Activated naive CD4-positive, alpha-beta T cell treated with anti-CD3 and anti-CD28 coated beads, Interleukin-2, amount 10 ng/mL, durations not matched to agents 7 days and 5 days (primary cell): ENCODE results near the gene BDKRB2.

ENCODE experiments used
- CTCF ChIA-PET: fragments of 350-600 bp; sonication (Branson Sonifier 250); formaldehyde crosslinking; loops from one replicate; lab custom pipeline; 2021; ENCODE audit warnings: antibody characterized with exemption; lab: Charles Lee
- DNase-seq: peaks from one replicate; pipeline ENCODE4 v3.0.0-alpha.2; 2020
- H3K27ac Mint-ChIP-seq: one replicate; pipeline ENCODE4 v1.8.0; 2021; ENCODE audit warnings: mild to moderate bottlenecking, moderate library complexity, mixed read lengths
- H3K27me3 Mint-ChIP-seq: one replicate; pipeline ENCODE4 v1.8.0; 2021; ENCODE audit warnings: mild to moderate bottlenecking, mixed read lengths
- H3K36me3 Mint-ChIP-seq: one replicate; pipeline ENCODE4 v1.8.0; 2021; ENCODE audit warnings: mixed read lengths
- H3K4me1 Mint-ChIP-seq: one replicate; pipeline ENCODE4 v1.8.0; 2021; ENCODE audit warnings: mixed read lengths
- H3K4me3 Mint-ChIP-seq: one replicate; pipeline ENCODE4 v1.8.0; 2021; ENCODE audit warnings: mild to moderate bottlenecking, moderate library complexity, mixed read lengths
- H3K9me3 Mint-ChIP-seq: one replicate; pipeline ENCODE4 v1.8.0; 2021; ENCODE audit warnings: mixed read lengths

Gene BDKRB2

GRCh38 chr14:96280104-96280503 lies 75.5 kb downstream of the BDKRB2 start:
- Mint-ChIP-seq H3K27me3 (peaks cover 12% of the 10 kb centered on the region), H3K9me3 (peaks cover 12% of the 10 kb centered on the region), H3K36me3 (peaks cover 2% of the 10 kb centered on the region), H3K27ac (no peak overlapping the region), H3K4me3 (no peak overlapping the region), H3K4me1 (no peaks in the 10 kb centered on the region)
- no peak for DNase-seq
- CTCF ChIA-PET, result no interaction called here

- H3K9me3 Mint-ChIP-seq, result peaks cover 12% of the 10 kb centered on the region
- CTCF ChIA-PET, result interaction anchor here (1.0 kb wide), 1 partner anchor 9 kb away, joined by 3 read pairs; no protein-coding TSS in a partner anchor
- H3K4me3 Mint-ChIP-seq, result no peak overlapping the region
- no peaks in the 10 kb centered on the region for H3K4me1 Mint-ChIP-seq
- peaks cover 7% of the 10 kb centered on the region for H3K36me3 Mint-ChIP-seq
- no peak overlapping the region for H3K27ac Mint-ChIP-seq
- peaks cover 12% of the 10 kb centered on the region for H3K27me3 Mint-ChIP-seq
- DNase-seq, result no peak
Measured at GRCh38 chr14:96281486-96281885, 76.8 kb downstream of the BDKRB2 start.

GRCh38 chr14:96284008-96284407 lies 79.4 kb downstream of the BDKRB2 start:
- Mint-ChIP-seq H3K9me3 (peaks cover 2% of the 10 kb centered on the region), H3K36me3 (peaks cover 7% of the 10 kb centered on the region), H3K27ac (no peak overlapping the region), H3K4me1 (no peaks in the 10 kb centered on the region), H3K27me3 (no peaks in the 10 kb centered on the region), H3K4me3 (no peak overlapping the region)
- CTCF ChIA-PET, result no interaction called here
- no peak for DNase-seq

- Mint-ChIP-seq H3K27ac (no peak overlapping the region), H3K36me3 (peaks cover 9% of the 10 kb centered on the region)
Measured at GRCh38 chr14:96284430-96284829, 79.8 kb downstream of the BDKRB2 start.

GRCh38 chr14:96285667-96286066 lies 81.0 kb downstream of the BDKRB2 start:
- no peaks in the 10 kb centered on the region for H3K4me1 Mint-ChIP-seq

More at GRCh38 chr14:96284430-96284829, 79.8 kb downstream of the BDKRB2 start:
- no peak overlapping the region for H3K4me3 Mint-ChIP-seq
- CTCF ChIA-PET, result no interaction called here
- no peak for DNase-seq
- no peaks in the 10 kb centered on the region for H3K9me3 Mint-ChIP-seq
- no peaks in the 10 kb centered on the region for H3K27me3 Mint-ChIP-seq
- H3K4me1 Mint-ChIP-seq, result no peaks in the 10 kb centered on the region

GRCh38 chr14:96286251-96286650 lies 81.6 kb downstream of the BDKRB2 start:
- H3K9me3 Mint-ChIP-seq, result no peaks in the 10 kb centered on the region
- no peak for DNase-seq
- H3K27me3 Mint-ChIP-seq, result no peaks in the 10 kb centered on the region
- CTCF ChIA-PET, result interaction anchor here (0.9 to 1.2 kb wide), 3 partner anchors 11 to 14 kb away, joined by 3 to 4 read pairs (median 4); no protein-coding TSS in a partner anchor
- no peak overlapping the region for H3K4me3 Mint-ChIP-seq
- no peak overlapping the region for H3K27ac Mint-ChIP-seq
- peaks cover 9% of the 10 kb centered on the region for H3K36me3 Mint-ChIP-seq
- H3K4me1 Mint-ChIP-seq, result no peaks in the 10 kb centered on the region

More at GRCh38 chr14:96285667-96286066, 81.0 kb downstream of the BDKRB2 start:
- Mint-ChIP-seq H3K36me3 (peaks cover 9% of the 10 kb centered on the region), H3K27me3 (no peaks in the 10 kb centered on the region), H3K4me3 (no peak overlapping the region), H3K27ac (peak overlapping the region; percentile 52), H3K9me3 (no peaks in the 10 kb centered on the region)
- DNase-seq, result no peak
- CTCF ChIA-PET, result interaction anchor here (0.9 to 1.0 kb wide), 2 partner anchors 10 to 15 kb away, joined by 3 to 4 read pairs; no protein-coding TSS in a partner anchor

- no peak for DNase-seq
- no peaks in the 10 kb centered on the region for H3K4me1 Mint-ChIP-seq
- no peak overlapping the region for H3K4me3 Mint-ChIP-seq
- H3K27ac Mint-ChIP-seq, result no peak overlapping the region
- CTCF ChIA-PET, result interaction anchor here (1.3 kb wide), 1 partner anchor 12 kb away, joined by 5 read pairs; no protein-coding TSS in a partner anchor
- no peaks in the 10 kb centered on the region for H3K27me3 Mint-ChIP-seq
- no peaks in the 10 kb centered on the region for H3K9me3 Mint-ChIP-seq
- peaks cover 9% of the 10 kb centered on the region for H3K36me3 Mint-ChIP-seq
Measured at GRCh38 chr14:96287856-96288255, 83.2 kb downstream of the BDKRB2 start.
